Ovary (tissue), 3 donors: ENCODE data around the gene GIMAP8.

Experiments used
- CTCF ChIP-seq, 3 donors: fragments of 450-650 bp in 2 of 3; fragments of 200-600 bp in 1 of 3; IDR thresholded peaks; one replicate each; pipeline versions ENCODE4 v1.5.1 to v1.8.0; 2016 to 2022; ENCODE audit warnings: antibody characterized with exemption in 3 of 3, mild to moderate bottlenecking in 1 of 3
- EP300 ChIP-seq: sonication (generic); formaldehyde crosslinking; IDR thresholded peaks from one replicate; pipeline ENCODE4 v1.6.1; 2017; ENCODE audit warnings: antibody characterized with exemption
- POLR2A ChIP-seq: fragments of 450-650 bp; IDR thresholded peaks from one replicate; pipeline ENCODE4 v1.6.1; 2017; ENCODE audit warnings: antibody characterized with exemption, mild to moderate bottlenecking, moderate library complexity
- donor health status: DM: no; HTN: no; CAD: no.

- TF ChIP-seq POLR2A (no peak), EP300 (no peak), CTCF (IDR thresholded peaks at IDR 0.05) (no peak)
Observed at GRCh38 chr7:150446288-150446938, 4.0 kb upstream of the GIMAP8 start.
